OCI-LY1 (cell line): Measurements from ENCODE around the gene INPP5A.

ENCODE experiments used
- H2AFZ ChIP-seq: fragments of 200-600 bp; sonication (generic), shearing (Covaris generic); 2 replicates; pipeline ENCODE4 v1.6.0; 2014; ENCODE audit warnings: antibody characterized with exemption, mild to moderate bottlenecking, low read length
- H3F3A ChIP-seq: fragments of 200-600 bp; sonication (generic), shearing (Covaris generic); 2 replicates; pipeline ENCODE4 v1.6.0; 2014; ENCODE audit warnings: mild to moderate bottlenecking, antibody characterized with exemption, low read length, moderate library complexity; ENCODE audit not compliant: insufficient read depth
- H3K27ac ChIP-seq: fragments of 200-600 bp; sonication (generic); 2 replicates; pipeline ENCODE4 v1.5.1; 2014; ENCODE audit warnings: low read length, mixed run types, mild to moderate bottlenecking, low read depth; ENCODE audit not compliant: poor library complexity, severe bottlenecking
- H3K27me3 ChIP-seq: fragments of 200-600 bp; sonication (generic); 2 replicates; pipeline ENCODE4 v1.6.0; 2014; ENCODE audit warnings: antibody characterized with exemption, mild to moderate bottlenecking, low read length, moderate library complexity; ENCODE audit not compliant: insufficient read depth
- H3K36me3 ChIP-seq: fragments of 200-600 bp; sonication (generic); 2 replicates; pipeline ENCODE4 v1.6.1; 2014; ENCODE audit warnings: mild to moderate bottlenecking, antibody characterized with exemption, low read length, moderate library complexity, mixed read lengths; ENCODE audit not compliant: insufficient read depth
- H3K4me1 ChIP-seq: fragments of 200-600 bp; sonication (generic); 2 replicates; pipeline ENCODE4 v1.5.1; 2014; ENCODE audit warnings: mild to moderate bottlenecking, low read length, moderate library complexity; ENCODE audit not compliant: insufficient read depth, severe bottlenecking
- H3K4me2 ChIP-seq: fragments of 200-600 bp; sonication (generic), shearing (Covaris generic); 2 replicates; pipeline ENCODE4 v1.6.1; 2014; ENCODE audit warnings: low read length
- H3K4me3 ChIP-seq: fragments of 200-600 bp; sonication (generic); 2 replicates; pipeline ENCODE4 v1.5.1; 2014; ENCODE audit warnings: low read length, low read depth, mild to moderate bottlenecking, mixed read lengths; ENCODE audit not compliant: poor library complexity, severe bottlenecking
- H3K79me2 ChIP-seq: fragments of 200-600 bp; shearing (Covaris generic); 2 replicates; pipeline ENCODE4 v1.6.1; 2016; ENCODE audit warnings: mixed run types, low read length, mixed read lengths; ENCODE audit not compliant: insufficient read depth
- H3K9ac ChIP-seq: fragments of 200-600 bp; sonication (generic), shearing (Covaris generic); 2 replicates; pipeline ENCODE4 v1.6.1; 2014; ENCODE audit warnings: mild to moderate bottlenecking, low read length, mixed read lengths
- H3K9me2 ChIP-seq: fragments of 200-600 bp; sonication (generic), shearing (Covaris generic); 2 replicates; pipeline ENCODE4 v1.6.1; 2014; ENCODE audit warnings: low read depth, mild to moderate bottlenecking, low read length, mixed read lengths
- H3K9me3 ChIP-seq: fragments of 200-600 bp; shearing (Covaris generic); 2 replicates; pipeline ENCODE4 v1.6.1; 2014; ENCODE audit warnings: low read length, mixed read lengths
- H4K20me1 ChIP-seq: fragments of 200-600 bp; sonication (generic), shearing (Covaris generic); 2 replicates; pipeline ENCODE4 v1.6.0; 2016; ENCODE audit warnings: mild to moderate bottlenecking, low read length; ENCODE audit not compliant: insufficient read depth
- EZH2 ChIP-seq: fragments of 200-600 bp; sonication (generic), shearing (Covaris generic); IDR thresholded peaks from 2 replicates; pipeline ENCODE4 v1.8.0; 2017; ENCODE audit warnings: borderline replicate concordance, mixed run types, mild to moderate bottlenecking, antibody characterized with exemption, low read length, moderate library complexity, mixed read lengths
- TF ChIP-seq, protein P1 (sequence below): fragments of 200-600 bp; sonication (generic), shearing (Covaris generic); IDR thresholded peaks from 2 replicates; pipeline ENCODE4 v1.5.1; 2017; ENCODE audit warnings: mild to moderate bottlenecking, antibody characterized with exemption, low read length, moderate library complexity, mixed read lengths

INPP5A gene

DNA sequence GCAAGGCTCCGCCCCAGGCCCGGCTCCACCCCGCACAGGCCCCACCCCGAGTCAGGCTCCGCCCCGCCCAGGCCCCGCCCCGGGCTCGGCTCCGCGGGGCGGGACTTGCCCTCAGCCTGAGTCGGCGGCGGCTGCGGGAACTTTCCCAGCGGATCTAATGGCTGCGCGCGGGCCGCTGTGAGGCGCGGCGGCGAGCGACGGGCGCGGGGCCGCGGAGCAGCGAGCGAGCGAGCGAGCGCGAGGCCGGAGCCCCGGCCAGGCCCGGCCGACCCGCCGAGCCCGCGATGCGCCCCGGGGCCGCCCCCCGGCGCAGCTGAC lies at the start of gene INPP5A:
INPP5A (plus strand) TSS at position 104 of the 318 bp plus-strand sequence. CDS start 310 bp downstream, outside the sequence.
- TF ChIP-seq, protein P1, sequence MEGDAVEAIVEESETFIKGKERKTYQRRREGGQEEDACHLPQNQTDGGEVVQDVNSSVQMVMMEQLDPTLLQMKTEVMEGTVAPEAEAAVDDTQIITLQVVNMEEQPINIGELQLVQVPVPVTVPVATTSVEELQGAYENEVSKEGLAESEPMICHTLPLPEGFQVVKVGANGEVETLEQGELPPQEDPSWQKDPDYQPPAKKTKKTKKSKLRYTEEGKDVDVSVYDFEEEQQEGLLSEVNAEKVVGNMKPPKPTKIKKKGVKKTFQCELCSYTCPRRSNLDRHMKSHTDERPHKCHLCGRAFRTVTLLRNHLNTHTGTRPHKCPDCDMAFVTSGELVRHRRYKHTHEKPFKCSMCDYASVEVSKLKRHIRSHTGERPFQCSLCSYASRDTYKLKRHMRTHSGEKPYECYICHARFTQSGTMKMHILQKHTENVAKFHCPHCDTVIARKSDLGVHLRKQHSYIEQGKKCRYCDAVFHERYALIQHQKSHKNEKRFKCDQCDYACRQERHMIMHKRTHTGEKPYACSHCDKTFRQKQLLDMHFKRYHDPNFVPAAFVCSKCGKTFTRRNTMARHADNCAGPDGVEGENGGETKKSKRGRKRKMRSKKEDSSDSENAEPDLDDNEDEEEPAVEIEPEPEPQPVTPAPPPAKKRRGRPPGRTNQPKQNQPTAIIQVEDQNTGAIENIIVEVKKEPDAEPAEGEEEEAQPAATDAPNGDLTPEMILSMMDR, result no peak
- no peak for TF ChIP-seq EZH2
- no peaks in the 10 kb centered on the region for H3K79me2 ChIP-seq
- H4K20me1 ChIP-seq, result no peaks in the 10 kb centered on the region
- H3K27me3 ChIP-seq, result no peaks in the 10 kb centered on the region
- no peaks in the 10 kb centered on the region for H3K36me3 ChIP-seq
- H3F3A ChIP-seq, result no peaks in the 10 kb centered on the region
- H3K27ac ChIP-seq, result no peak within 1 kb of the TSS
- no peaks in the 10 kb centered on the region for H3K9me3 ChIP-seq
- H3K9me2 ChIP-seq, result no peaks in the 10 kb centered on the region
- H2AFZ ChIP-seq, result no peak within 1 kb of the TSS
- no peak within 1 kb of the TSS for H3K9ac ChIP-seq
- no peaks in the 10 kb centered on the region for H3K4me1 ChIP-seq
- no peak within 1 kb of the TSS for H3K4me2 ChIP-seq
- H3K4me3 ChIP-seq, result no peak within 1 kb of the TSS

- Histone ChIP-seq H3K27me3 (no peaks in the 10 kb centered on the region), H2AFZ (no peak overlapping the region), H4K20me1 (no peaks in the 10 kb centered on the region)
Observed at GRCh38 chr10:132488231-132488821, 49.3 kb upstream of the INPP5A start.

DNA sequence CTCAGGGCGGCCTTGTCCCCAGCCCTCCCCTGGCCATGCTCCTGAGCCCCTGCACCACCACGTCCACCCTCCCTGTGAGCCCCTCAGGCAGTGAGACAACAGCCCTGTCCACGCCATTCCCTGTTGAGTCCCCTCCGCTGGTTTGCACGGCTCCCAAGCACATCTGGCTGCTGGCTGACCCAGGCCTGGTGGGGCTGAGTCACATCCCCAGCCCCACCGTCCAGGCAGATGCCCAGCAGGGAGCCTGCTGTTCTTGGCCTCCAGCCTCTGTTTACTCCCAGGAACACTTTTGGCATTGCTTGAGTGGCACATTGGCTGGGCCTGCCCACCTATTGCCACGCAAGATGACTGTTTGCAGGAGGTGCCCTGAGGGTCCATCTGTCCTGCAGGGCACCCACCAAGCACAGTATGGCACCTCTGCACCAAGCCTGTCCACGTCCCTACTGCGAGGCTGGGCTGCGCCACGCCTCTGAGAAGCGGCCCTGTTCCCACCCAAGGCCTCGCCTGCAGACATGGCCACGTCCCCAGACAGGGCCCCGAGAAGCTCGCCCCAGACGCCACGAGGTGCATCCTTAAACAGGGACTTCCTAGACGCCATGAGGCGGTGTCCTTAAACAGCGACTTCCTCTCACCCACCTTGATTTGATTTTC lies 48.4 kb upstream of the INPP5A start:
- H3K36me3 ChIP-seq, result no peaks in the 10 kb centered on the region
- no peak overlapping the region for H3K9ac ChIP-seq
- no peak overlapping the region for H3K27ac ChIP-seq
- H3K4me2 ChIP-seq, result no peak overlapping the region
- H3K27me3 ChIP-seq, result no peaks in the 10 kb centered on the region; the same call in 1 of the 2 replicates
- no peaks in the 10 kb centered on the region for H4K20me1 ChIP-seq
- H2AFZ ChIP-seq, result no peak overlapping the region
- no peak overlapping the region for H3K4me3 ChIP-seq
- H3F3A ChIP-seq, result no peaks in the 10 kb centered on the region
- H3K9me2 ChIP-seq, result no peaks in the 10 kb centered on the region
- TF ChIP-seq EZH2, result no peak
- TF ChIP-seq, protein P1, result no peak
- no peaks in the 10 kb centered on the region for H3K79me2 ChIP-seq
- H3K4me1 ChIP-seq, result no peaks in the 10 kb centered on the region
- no peaks in the 10 kb centered on the region for H3K9me3 ChIP-seq

More at GRCh38 chr10:132488231-132488821, 49.3 kb upstream of the INPP5A start:
- TF ChIP-seq, protein P1, result no peak
- no peak for TF ChIP-seq EZH2
- Histone ChIP-seq H3F3A (no peaks in the 10 kb centered on the region), H3K4me1 (no peaks in the 10 kb centered on the region), H3K9me3 (no peaks in the 10 kb centered on the region), H3K4me2 (no peak overlapping the region), H3K27ac (no peak overlapping the region), H3K36me3 (no peaks in the 10 kb centered on the region), H3K9me2 (no peaks in the 10 kb centered on the region), H3K79me2 (no peaks in the 10 kb centered on the region), H3K4me3 (no peak overlapping the region), H3K9ac (no peak overlapping the region)
